ENCODE results near the gene PLA2G1B. TPM values are rescaled to one million over a fixed set of nuclear protein-coding genes. Genes with fewer than 3 reads are reported as not detected.
A peak's percentile ranks its signal among the peaks of the same experiment; 100 is the strongest.

PLA2G1B gene
- total RNA-seq, 6 experiments from 2014 or later, result not detected

DNA sequence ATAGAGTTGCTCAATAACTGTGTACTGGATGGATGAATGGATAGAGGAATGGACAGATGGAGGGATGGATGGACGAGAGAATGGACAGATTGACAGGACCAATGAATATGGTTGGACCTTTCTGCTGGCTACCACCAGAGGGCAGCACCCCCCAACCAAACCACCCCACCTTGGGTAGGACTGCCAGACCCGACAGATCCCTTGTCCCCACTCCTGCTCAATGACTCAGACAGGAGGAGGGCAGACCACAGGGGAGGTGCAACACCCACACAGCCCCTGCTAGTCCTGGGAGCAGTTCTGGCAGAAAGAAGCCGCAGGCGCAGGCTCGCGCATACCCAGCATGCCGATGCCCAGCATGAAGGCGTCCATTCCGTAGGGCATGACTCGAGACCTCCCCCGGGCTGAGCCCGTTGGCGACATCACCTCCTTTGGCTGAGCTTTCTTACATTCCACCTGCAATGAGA, 29.0 kb upstream of the PLA2G1B start:
- no peaks in the 10 kb centered on the region for H3K9me3 ChIP-seq
- ATAC-seq, result peak; percentile 91 to 98 (median 96)
- intact Hi-C loops (cut with DNase I), result loop anchor here in 1 of 2 donors (5.0 kb wide), 1 partner anchor 76 kb away; no protein-coding TSS in a partner anchor

DNA sequence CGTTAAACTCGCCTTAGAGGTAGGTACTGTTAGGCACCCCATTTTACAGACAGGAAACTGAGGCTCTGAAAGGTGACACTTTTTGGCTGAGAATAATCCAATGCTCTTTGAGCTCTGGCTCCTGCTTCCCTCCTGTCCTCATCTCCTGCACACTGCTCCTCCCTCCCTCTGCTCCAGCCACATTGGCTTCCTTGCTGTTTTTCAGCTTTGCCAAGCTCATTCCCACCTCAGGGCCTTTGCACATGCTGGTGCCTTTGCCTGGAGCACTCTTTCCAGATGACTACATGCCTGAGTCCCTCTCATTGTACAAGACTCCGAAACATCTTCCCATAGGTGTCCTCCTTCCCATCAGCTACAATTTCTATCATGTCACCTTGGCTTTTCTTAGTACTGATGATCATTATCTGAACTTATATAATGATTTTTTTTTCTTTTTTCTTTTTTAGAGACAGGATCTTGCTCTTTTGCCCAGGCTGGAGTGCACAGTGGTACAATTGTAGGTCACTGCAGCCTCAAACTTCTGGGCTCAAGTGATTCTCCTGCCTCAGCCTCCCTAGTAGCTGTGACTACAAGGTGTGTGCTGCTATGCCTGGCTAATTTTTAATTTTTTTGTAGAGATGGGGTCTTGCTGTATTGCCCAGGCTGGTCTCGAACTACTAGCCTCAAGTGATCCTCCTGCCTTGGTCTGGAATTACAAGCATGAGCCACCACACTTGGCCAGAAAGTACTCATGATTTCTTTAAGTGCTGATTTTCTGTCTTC, 26.2 kb upstream of the PLA2G1B start:
- peaks cover 0 to 17% (median 6%) of the 10 kb centered on the region in 4 donors for H3K4me1 ChIP-seq
- no peak overlapping the region for H3K4me3 ChIP-seq
- DNase-seq, result no peak
- intact Hi-C loops (cut with DNase I), result no loop called here
- no peaks in the 10 kb centered on the region for H3K36me3 ChIP-seq
- no peak for TF ChIP-seq POLR2A (IDR thresholded peaks at IDR 0.05)
- TF ChIP-seq, protein P1, sequence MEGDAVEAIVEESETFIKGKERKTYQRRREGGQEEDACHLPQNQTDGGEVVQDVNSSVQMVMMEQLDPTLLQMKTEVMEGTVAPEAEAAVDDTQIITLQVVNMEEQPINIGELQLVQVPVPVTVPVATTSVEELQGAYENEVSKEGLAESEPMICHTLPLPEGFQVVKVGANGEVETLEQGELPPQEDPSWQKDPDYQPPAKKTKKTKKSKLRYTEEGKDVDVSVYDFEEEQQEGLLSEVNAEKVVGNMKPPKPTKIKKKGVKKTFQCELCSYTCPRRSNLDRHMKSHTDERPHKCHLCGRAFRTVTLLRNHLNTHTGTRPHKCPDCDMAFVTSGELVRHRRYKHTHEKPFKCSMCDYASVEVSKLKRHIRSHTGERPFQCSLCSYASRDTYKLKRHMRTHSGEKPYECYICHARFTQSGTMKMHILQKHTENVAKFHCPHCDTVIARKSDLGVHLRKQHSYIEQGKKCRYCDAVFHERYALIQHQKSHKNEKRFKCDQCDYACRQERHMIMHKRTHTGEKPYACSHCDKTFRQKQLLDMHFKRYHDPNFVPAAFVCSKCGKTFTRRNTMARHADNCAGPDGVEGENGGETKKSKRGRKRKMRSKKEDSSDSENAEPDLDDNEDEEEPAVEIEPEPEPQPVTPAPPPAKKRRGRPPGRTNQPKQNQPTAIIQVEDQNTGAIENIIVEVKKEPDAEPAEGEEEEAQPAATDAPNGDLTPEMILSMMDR (IDR thresholded peaks at IDR 0.05), result no peak
- no peak overlapping the region for H3K27ac ChIP-seq
- no peaks in the 10 kb centered on the region for H3K9me3 ChIP-seq
- WGBS (ENCODE audit: insufficient coverage, low coverage, low lambda C conversion rate, missing lambda C conversion rate), result 90% methylated on average over 2 of the region's 4 CpGs
- no peak for ATAC-seq
- no peaks in the 10 kb centered on the region for H3K27me3 ChIP-seq

More for the DNA sequence above, 29.0 kb upstream of the PLA2G1B start:
- no peak overlapping the region for H3K27ac ChIP-seq
- 33% methylated on average over 3 of the region's 13 CpGs for WGBS (ENCODE audit: insufficient coverage, low coverage, low lambda C conversion rate, missing lambda C conversion rate)
- TF ChIP-seq, protein P1 (IDR thresholded peaks at IDR 0.05), result peak; percentile 80 to 89 (median 88)
- no peak for TF ChIP-seq POLR2A (IDR thresholded peaks at IDR 0.05)
- no peaks in the 10 kb centered on the region for H3K36me3 ChIP-seq
- H3K4me3 ChIP-seq, result no peak overlapping the region
- H3K4me1 ChIP-seq, result no peaks in the 10 kb centered on the region
- H3K27me3 ChIP-seq, result no peaks in the 10 kb centered on the region
- DNase-seq, result peak; percentile 70 to 78 (median 77)

DNA sequence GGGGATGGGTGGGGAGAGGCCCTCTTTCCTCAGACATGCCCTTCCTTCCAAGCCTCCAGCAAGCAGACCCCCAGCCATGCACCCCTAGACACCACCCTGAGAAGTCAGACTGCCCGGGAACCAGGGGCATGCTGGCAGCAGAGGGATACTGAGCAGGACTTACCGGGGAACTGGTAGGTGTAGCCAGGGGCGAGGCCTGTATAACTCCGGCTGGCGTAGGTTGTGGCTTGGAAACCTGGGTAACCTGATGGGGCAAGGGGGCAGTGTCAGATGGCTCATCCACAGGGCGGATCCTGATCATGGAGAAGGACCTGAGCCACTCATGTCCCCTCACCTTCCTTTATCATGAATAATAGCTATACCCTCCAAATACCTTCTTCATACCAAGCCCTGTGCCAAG, 25.6 kb upstream of the PLA2G1B start:
- no peaks in the 10 kb centered on the region for H3K27me3 ChIP-seq
- TF ChIP-seq, protein P1 (IDR thresholded peaks at IDR 0.05), result no peak
- TF ChIP-seq POLR2A (IDR thresholded peaks at IDR 0.05), result no peak
- intact Hi-C loops (cut with DNase I), result no loop called here
- peaks cover 0 to 17% (median 6%) of the 10 kb centered on the region in 4 donors for H3K4me1 ChIP-seq
- H3K9me3 ChIP-seq, result no peaks in the 10 kb centered on the region
- ATAC-seq (no peak), DNase-seq (no peak)
- no peaks in the 10 kb centered on the region for H3K36me3 ChIP-seq
- WGBS (ENCODE audit: insufficient coverage, low coverage, low lambda C conversion rate, missing lambda C conversion rate), result no CpG with 5 or more reads among the region's 6 CpGs
- H3K4me3 ChIP-seq, result no peak overlapping the region
- H3K27ac ChIP-seq, result no peak overlapping the region

DNA sequence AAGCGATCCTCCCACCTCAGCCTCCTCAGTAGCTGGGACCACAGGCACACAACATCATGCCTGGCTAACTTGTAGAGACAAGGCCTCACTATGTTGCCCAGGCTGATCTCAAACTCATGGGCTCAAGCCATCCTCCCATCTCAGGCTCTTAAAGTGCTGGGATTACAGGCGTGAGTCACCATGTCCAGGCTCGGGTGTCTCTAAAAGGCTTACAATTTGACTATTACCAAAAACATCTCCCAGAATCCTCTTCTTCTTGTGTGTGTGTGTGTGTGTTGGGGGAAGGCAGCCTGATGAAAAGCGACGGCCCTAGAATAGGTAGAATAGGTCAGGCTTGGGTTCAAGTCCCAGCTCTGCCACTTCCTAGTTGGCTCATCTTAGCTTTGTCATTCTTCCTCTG, 24.5 kb upstream of the PLA2G1B start:
- H3K4me1 ChIP-seq, result peaks cover 0 to 17% (median 6%) of the 10 kb centered on the region in 4 donors
- no peak overlapping the region for H3K4me3 ChIP-seq
- DNase-seq (no peak), ATAC-seq (no peak)
- H3K27me3 ChIP-seq, result no peaks in the 10 kb centered on the region
- H3K36me3 ChIP-seq, result no peaks in the 10 kb centered on the region
- WGBS (ENCODE audit: insufficient coverage, low coverage, low lambda C conversion rate, missing lambda C conversion rate), result 78% methylated on average over 5 of the region's 5 CpGs
- TF ChIP-seq, protein P1 (IDR thresholded peaks at IDR 0.05), result no peak
- TF ChIP-seq POLR2A (IDR thresholded peaks at IDR 0.05), result no peak
- H3K9me3 ChIP-seq, result no peaks in the 10 kb centered on the region
- H3K27ac ChIP-seq, result no peak overlapping the region
- intact Hi-C loops (cut with DNase I), result no loop called here
